Astrocyte (in vitro differentiated cells and primary cell): ENCODE measurements around the gene AIF1. TPM values are rescaled to one million over a fixed set of nuclear protein-coding genes. Genes with fewer than 3 reads are reported as not detected.

Experiments
- DNase-seq: peaks from one replicate; pipeline ENCODE4 v3.0.0-alpha.2; 2010; ENCODE audit warnings: low read depth
- FAIRE-seq: peaks from 2 replicates; lab custom pipeline; 2011; peaks lifted over from hg19 to GRCh38; lab: Jason Lieb, UNC
- H2AFZ ChIP-seq: 2 replicates; pipeline ENCODE4 v1.6.0; 2012; ENCODE audit warnings: low read depth, low read length, inconsistent platforms
- H3K27ac ChIP-seq: 2 replicates; pipeline ENCODE4 v1.5.1; 2011; ENCODE audit warnings: low read depth, low read length, inconsistent platforms
- H3K27me3 ChIP-seq: 2 replicates; pipeline ENCODE4 v1.6.0; 2011; ENCODE audit warnings: low read length, inconsistent platforms; ENCODE audit not compliant: insufficient read depth
- H3K36me3 ChIP-seq: 2 replicates; pipeline ENCODE4 v1.5.1; 2011; ENCODE audit warnings: low read length, inconsistent platforms; ENCODE audit not compliant: insufficient read depth
- H3K4me1 ChIP-seq: 2 replicates; pipeline ENCODE4 v1.5.1; 2011; ENCODE audit warnings: low read length, inconsistent platforms; ENCODE audit not compliant: insufficient read depth
- H3K4me2 ChIP-seq: 2 replicates; pipeline ENCODE4 v1.6.0; 2012; ENCODE audit warnings: low read length, inconsistent platforms
- H3K4me3 ChIP-seq: 2 replicates; pipeline ENCODE4 v1.5.1; 2011; ENCODE audit warnings: low read depth, mild to moderate bottlenecking, low read length, inconsistent platforms; ENCODE audit not compliant: insufficient read depth
- H3K79me2 ChIP-seq: 2 replicates; pipeline ENCODE4 v1.6.0; 2012; ENCODE audit warnings: mild to moderate bottlenecking, low read length, inconsistent platforms; ENCODE audit not compliant: insufficient read depth
- H3K9ac ChIP-seq: 2 replicates; pipeline ENCODE4 v1.6.0; 2012; ENCODE audit warnings: mild to moderate bottlenecking, low read length, inconsistent platforms
- H3K9me3 ChIP-seq: 2 replicates; pipeline ENCODE4 v1.5.1; 2012; ENCODE audit warnings: low read depth, mild to moderate bottlenecking, low read length, inconsistent platforms; ENCODE audit not compliant: insufficient read depth
- H4K20me1 ChIP-seq: 2 replicates; pipeline ENCODE4 v1.6.0; 2012; ENCODE audit warnings: low read length, inconsistent platforms; ENCODE audit not compliant: insufficient read depth
- H3K27ac Mint-ChIP-seq: one replicate; pipeline ENCODE4 v1.8.0; 2021; ENCODE audit warnings: mild to moderate bottlenecking, mixed read lengths; ENCODE audit not compliant: unreplicated experiment
- H3K27me3 Mint-ChIP-seq: one replicate; pipeline ENCODE4 v1.8.0; 2021; ENCODE audit warnings: low read depth, mixed read lengths; ENCODE audit not compliant: unreplicated experiment
- H3K36me3 Mint-ChIP-seq: one replicate; pipeline ENCODE4 v1.8.0; 2021; ENCODE audit warnings: low read depth, mixed read lengths; ENCODE audit not compliant: unreplicated experiment
- H3K4me1 Mint-ChIP-seq: one replicate; pipeline ENCODE4 v1.8.0; 2021; ENCODE audit warnings: low read depth, mixed read lengths; ENCODE audit not compliant: unreplicated experiment
- H3K4me3 Mint-ChIP-seq: one replicate; pipeline ENCODE4 v1.8.0; 2021; ENCODE audit warnings: mild to moderate bottlenecking, moderate library complexity, mixed read lengths; ENCODE audit not compliant: unreplicated experiment
- H3K9me3 Mint-ChIP-seq: one replicate; pipeline ENCODE4 v1.8.0; 2021; ENCODE audit warnings: mild to moderate bottlenecking, mixed read lengths; ENCODE audit not compliant: unreplicated experiment
- EZH2 ChIP-seq: IDR thresholded peaks from 2 replicates; pipeline ENCODE4 v1.6.1; 2012; ENCODE audit warnings: mild to moderate bottlenecking, low read length, inconsistent platforms; ENCODE audit not compliant: insufficient read depth
- total RNA-seq: library from RNA; stranded (reverse); gene quantifications from 2 replicates; pipeline ENCODE4 v1.2.1, GENCODE V29; 2021
- TF ChIP-seq, protein P1 (sequence below): IDR thresholded peaks from 2 replicates; pipeline ENCODE4 v1.5.1; 2011; ENCODE audit warnings: low read depth, mild to moderate bottlenecking, inconsistent platforms, low read length, moderate library complexity; ENCODE audit not compliant: insufficient read depth

The AIF1 gene
- total RNA-seq, 1 donor from 2014 or later = not detected

DNA sequence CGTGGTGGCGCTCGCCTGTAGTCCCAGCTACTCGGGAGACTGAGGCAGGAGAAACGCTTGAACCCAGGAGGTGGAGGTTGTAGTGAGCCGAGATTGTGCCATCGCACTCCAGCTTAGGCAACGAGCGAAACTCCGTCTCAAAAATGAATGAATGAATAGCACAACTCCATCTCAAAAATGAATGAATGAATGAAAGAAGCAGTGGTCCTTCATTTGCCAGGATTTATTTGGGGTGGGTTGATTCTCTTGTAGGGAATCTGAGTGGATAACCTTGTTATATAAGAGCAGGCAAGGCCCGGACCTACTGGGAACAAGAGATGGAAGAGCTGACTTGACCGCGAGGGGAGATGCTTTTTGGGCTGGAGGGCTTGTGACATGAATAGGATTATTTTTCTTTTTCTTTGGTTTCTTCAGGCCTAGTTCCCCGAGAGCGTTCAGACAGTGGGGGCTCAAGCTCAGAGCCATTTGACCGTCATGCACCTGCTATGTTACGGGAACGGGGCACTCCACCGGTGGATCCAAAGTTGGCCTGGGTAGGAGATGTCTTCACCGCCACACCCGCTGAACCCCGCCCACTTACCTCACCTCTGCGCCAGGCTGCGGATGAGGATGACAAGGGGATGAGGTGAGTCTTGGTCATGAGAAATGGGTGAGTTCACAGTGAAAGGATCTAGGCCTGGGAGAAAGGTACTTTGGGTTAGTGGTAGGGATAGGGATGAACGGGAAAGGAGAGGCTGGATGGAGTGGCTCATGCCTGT, 15.3 kb downstream of the AIF1 start:
- Mint-ChIP-seq H3K36me3 (peaks cover 36% of the 10 kb centered on the region), H3K9me3 (no peaks in the 10 kb centered on the region), H3K27me3 (no peaks in the 10 kb centered on the region), H3K27ac (peak overlapping the region; percentile 66), H3K4me1 (no peaks in the 10 kb centered on the region), H3K4me3 (peak overlapping the region; percentile 16)
- Histone ChIP-seq H3K36me3 (peaks cover 62% of the 10 kb centered on the region), H3K9ac (no peak overlapping the region), H3K27ac (no peak overlapping the region), H3K4me3 (no peak overlapping the region), H3K79me2 (peaks cover 72% of the 10 kb centered on the region), H3K4me2 (no peak overlapping the region), H3K9me3 (no peaks in the 10 kb centered on the region), H3K4me1 (no peaks in the 10 kb centered on the region), H2AFZ (no peak overlapping the region), H4K20me1 (peaks cover 96% of the 10 kb centered on the region), H3K27me3 (no peaks in the 10 kb centered on the region)
- TF ChIP-seq, protein P1, sequence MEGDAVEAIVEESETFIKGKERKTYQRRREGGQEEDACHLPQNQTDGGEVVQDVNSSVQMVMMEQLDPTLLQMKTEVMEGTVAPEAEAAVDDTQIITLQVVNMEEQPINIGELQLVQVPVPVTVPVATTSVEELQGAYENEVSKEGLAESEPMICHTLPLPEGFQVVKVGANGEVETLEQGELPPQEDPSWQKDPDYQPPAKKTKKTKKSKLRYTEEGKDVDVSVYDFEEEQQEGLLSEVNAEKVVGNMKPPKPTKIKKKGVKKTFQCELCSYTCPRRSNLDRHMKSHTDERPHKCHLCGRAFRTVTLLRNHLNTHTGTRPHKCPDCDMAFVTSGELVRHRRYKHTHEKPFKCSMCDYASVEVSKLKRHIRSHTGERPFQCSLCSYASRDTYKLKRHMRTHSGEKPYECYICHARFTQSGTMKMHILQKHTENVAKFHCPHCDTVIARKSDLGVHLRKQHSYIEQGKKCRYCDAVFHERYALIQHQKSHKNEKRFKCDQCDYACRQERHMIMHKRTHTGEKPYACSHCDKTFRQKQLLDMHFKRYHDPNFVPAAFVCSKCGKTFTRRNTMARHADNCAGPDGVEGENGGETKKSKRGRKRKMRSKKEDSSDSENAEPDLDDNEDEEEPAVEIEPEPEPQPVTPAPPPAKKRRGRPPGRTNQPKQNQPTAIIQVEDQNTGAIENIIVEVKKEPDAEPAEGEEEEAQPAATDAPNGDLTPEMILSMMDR = no peak
- no peak for TF ChIP-seq EZH2
- FAIRE-seq (no peak), DNase-seq (no peak)

DNA sequence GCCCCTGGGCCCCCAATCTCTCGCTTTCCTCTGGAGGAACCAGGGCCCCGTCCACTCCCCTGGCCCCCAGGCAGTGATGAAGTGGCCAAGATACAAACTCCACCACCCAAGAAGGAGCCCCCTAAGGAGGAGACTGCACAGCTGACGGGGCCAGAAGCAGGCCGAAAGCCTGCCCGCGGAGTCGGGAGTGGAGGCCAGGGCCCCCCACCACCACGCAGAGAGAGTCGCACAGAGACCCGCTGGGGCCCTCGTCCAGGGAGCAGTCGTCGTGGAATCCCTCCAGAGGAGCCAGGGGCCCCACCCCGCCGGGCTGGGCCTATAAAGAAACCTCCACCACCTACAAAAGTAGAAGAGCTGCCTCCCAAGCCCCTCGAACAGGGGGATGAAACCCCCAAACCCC, 16.2 kb downstream of the AIF1 start:
- no peaks in the 10 kb centered on the region for H3K27me3 ChIP-seq
- no peaks in the 10 kb centered on the region for H3K4me1 ChIP-seq
- no peak overlapping the region for H3K9ac ChIP-seq
- TF ChIP-seq EZH2 = no peak
- TF ChIP-seq, protein P1 = no peak
- FAIRE-seq (no peak), DNase-seq (no peak)
- no peak overlapping the region for H3K4me3 ChIP-seq
- H3K27me3 Mint-ChIP-seq = no peaks in the 10 kb centered on the region
- no peaks in the 10 kb centered on the region for H3K9me3 Mint-ChIP-seq
- H2AFZ ChIP-seq = no peak overlapping the region
- H3K36me3 ChIP-seq = peaks cover 63% of the 10 kb centered on the region
- H3K4me1 Mint-ChIP-seq = no peaks in the 10 kb centered on the region
- no peak overlapping the region for H3K27ac Mint-ChIP-seq
- H3K9me3 ChIP-seq = no peaks in the 10 kb centered on the region
- H3K4me2 ChIP-seq = no peak overlapping the region
- H3K79me2 ChIP-seq = peaks cover 63% of the 10 kb centered on the region
- H3K36me3 Mint-ChIP-seq = peaks cover 37% of the 10 kb centered on the region
- H3K27ac ChIP-seq = no peak overlapping the region
- H4K20me1 ChIP-seq = peaks cover 96% of the 10 kb centered on the region
- no peak overlapping the region for H3K4me3 Mint-ChIP-seq

GRCh38 chr6:31631681-31632278, 16.7 kb downstream of the AIF1 start:
- H3K4me3 Mint-ChIP-seq = no peak overlapping the region
- H4K20me1 ChIP-seq = peaks cover 96% of the 10 kb centered on the region
- FAIRE-seq = no peak

More at GRCh38 chr6:31631681-31632278, 16.7 kb downstream of the AIF1 start:
- Histone ChIP-seq H3K27ac (no peak overlapping the region), H3K9me3 (no peaks in the 10 kb centered on the region), H3K27me3 (no peaks in the 10 kb centered on the region), H3K79me2 (peaks cover 57% of the 10 kb centered on the region), H2AFZ (no peak overlapping the region), H3K4me3 (no peak overlapping the region), H3K4me1 (no peaks in the 10 kb centered on the region), H3K36me3 (peaks cover 63% of the 10 kb centered on the region), H3K9ac (no peak overlapping the region), H3K4me2 (no peak overlapping the region)
- no peak for DNase-seq
- Mint-ChIP-seq H3K36me3 (peaks cover 34% of the 10 kb centered on the region), H3K4me1 (no peaks in the 10 kb centered on the region), H3K9me3 (no peaks in the 10 kb centered on the region), H3K27ac (no peak overlapping the region), H3K27me3 (no peaks in the 10 kb centered on the region)
- TF ChIP-seq EZH2 = no peak
- TF ChIP-seq, protein P1 = no peak
